H54 (cell line): ENCODE data around the gene DES.

Source experiments
- DNase-seq: peaks from one replicate; pipeline ENCODE4 v3.0.0; 2011; ENCODE audit warnings: low spot score, mixed read lengths; ENCODE audit not compliant: insufficient read length
- FAIRE-seq: peaks from 3 replicates; lab custom pipeline; 2011; peaks lifted over from hg19 to GRCh38; lab: Jason Lieb, UNC
- POLR2A ChIP-seq: IDR thresholded peaks from 2 replicates; pipeline ENCODE4 v1.6.1; 2011; ENCODE audit warnings: low read depth, mild to moderate bottlenecking, low read length

DES gene

GRCh38 chr2:219434718-219435525 is 16.7 kb downstream of the DES start, which contains the start of gene SPEG:
Gene SPEG, plus strand, starts transcription at chr2:219434843. Its CDS starts 135 bp downstream, at chr2:219434978.
- DNase-seq (no peak), FAIRE-seq (no peak)
- no peak for TF ChIP-seq POLR2A

GRCh38 chr2:219435701-219436100 is 17.5 kb downstream of the DES start:
- DNase-seq (no peak), FAIRE-seq (no peak)
- no peak for TF ChIP-seq POLR2A

GRCh38 chr2:219436491-219436890 is 18.3 kb downstream of the DES start:
- no peak for TF ChIP-seq POLR2A
- FAIRE-seq (no peak), DNase-seq (no peak)

- TF ChIP-seq POLR2A = no peak
- DNase-seq (no peak), FAIRE-seq (no peak)
Observed at GRCh38 chr2:219437141-219437540, 19.0 kb downstream of the DES start.

GRCh38 chr2:219437690-219438206 is 19.6 kb downstream of the DES start:
- TF ChIP-seq POLR2A = no peak
- FAIRE-seq = no peak

GRCh38 chr2:219438453-219438852 is 20.3 kb downstream of the DES start:
- DNase-seq = no peak
- FAIRE-seq = no peak
- TF ChIP-seq POLR2A = no peak

More at GRCh38 chr2:219437690-219438206, 19.6 kb downstream of the DES start:
- DNase-seq = no peak

- no peak for FAIRE-seq
- no peak for TF ChIP-seq POLR2A
- no peak for DNase-seq
Observed at GRCh38 chr2:219439506-219439905, 21.3 kb downstream of the DES start.

GRCh38 chr2:219440388-219441256 is 22.4 kb downstream of the DES start:
- DNase-seq = no peak
- no peak for FAIRE-seq

GRCh38 chr2:219441451-219442255 is 23.5 kb downstream of the DES start:
- no peak for TF ChIP-seq POLR2A
- DNase-seq (peak; percentile 93), FAIRE-seq (no peak)

More at GRCh38 chr2:219440388-219441256, 22.4 kb downstream of the DES start:
- no peak for TF ChIP-seq POLR2A

- no peak for DNase-seq
- FAIRE-seq = no peak
- TF ChIP-seq POLR2A = no peak
Observed at GRCh38 chr2:219442256-219443015, 24.3 kb downstream of the DES start.

- no peak for DNase-seq
- no peak for TF ChIP-seq POLR2A
- no peak for FAIRE-seq
Observed at GRCh38 chr2:219443016-219443696, 25.0 kb downstream of the DES start.

- FAIRE-seq (no peak), DNase-seq (no peak)
- no peak for TF ChIP-seq POLR2A
Observed at GRCh38 chr2:219443697-219444023, 25.5 kb downstream of the DES start.
